ENCODE data around the gene CHAD. TPM values are rescaled to one million over a fixed set of nuclear protein-coding genes. Genes with fewer than 3 reads are reported as not detected.
"Not testable (repeated sequence)": the region's sequence is repeated elsewhere in the genome, so short reads cannot be mapped to it uniquely, and the experiment has no call there.

The CHAD gene
- total RNA-seq, 1 donor from 2014 or later = not detected

- Mint-ChIP-seq H3K27ac (ENCODE audit: unreplicated experiment) (no peak overlapping the region), H3K4me3 (ENCODE audit: unreplicated experiment) (no peak overlapping the region), H3K27me3 (ENCODE audit: unreplicated experiment) (peaks cover 4% of the 10 kb centered on the region), H3K36me3 (ENCODE audit: unreplicated experiment) (peaks cover 9% of the 10 kb centered on the region), H3K9me3 (ENCODE audit: unreplicated experiment) (peaks cover 5% of the 10 kb centered on the region), H3K4me1 (ENCODE audit: low read depth, unreplicated experiment) (peaks cover 12% of the 10 kb centered on the region)
- TF ChIP-seq CTCF (IDR thresholded peaks at IDR 0.05; ENCODE audit: partially characterized antibody, unreplicated experiment) = no peak
- no peak for DNase-seq
Measured at GRCh38 chr17:50423553-50424159, 45.0 kb downstream of the CHAD start.

GRCh38 chr17:50422738-50423137 is 45.9 kb downstream of the CHAD start:
- peaks cover 9% of the 10 kb centered on the region for H3K36me3 Mint-ChIP-seq (ENCODE audit: unreplicated experiment)
- no peak for DNase-seq
- H3K27me3 Mint-ChIP-seq (ENCODE audit: unreplicated experiment) = peaks cover 4% of the 10 kb centered on the region
- peaks cover 5% of the 10 kb centered on the region for H3K9me3 Mint-ChIP-seq (ENCODE audit: unreplicated experiment)
- H3K4me3 Mint-ChIP-seq (ENCODE audit: unreplicated experiment) = no peak overlapping the region
- peaks cover 10% of the 10 kb centered on the region for H3K4me1 Mint-ChIP-seq (ENCODE audit: low read depth, unreplicated experiment)
- TF ChIP-seq CTCF (IDR thresholded peaks at IDR 0.05; ENCODE audit: partially characterized antibody, unreplicated experiment) = no peak
- H3K27ac Mint-ChIP-seq (ENCODE audit: unreplicated experiment) = no peak overlapping the region

GRCh38 chr17:50421308-50422051 is 47.2 kb downstream of the CHAD start:
- peaks cover 5% of the 10 kb centered on the region for H3K9me3 Mint-ChIP-seq (ENCODE audit: unreplicated experiment)
- no peak for TF ChIP-seq CTCF (IDR thresholded peaks at IDR 0.05; ENCODE audit: partially characterized antibody, unreplicated experiment)
- H3K4me1 Mint-ChIP-seq (ENCODE audit: low read depth, unreplicated experiment) = peaks cover 3% of the 10 kb centered on the region
- DNase-seq = no peak
- peaks cover 3% of the 10 kb centered on the region for H3K27me3 Mint-ChIP-seq (ENCODE audit: unreplicated experiment)
- no peak overlapping the region for H3K4me3 Mint-ChIP-seq (ENCODE audit: unreplicated experiment)
- H3K36me3 Mint-ChIP-seq (ENCODE audit: unreplicated experiment) = peaks cover 9% of the 10 kb centered on the region
- H3K27ac Mint-ChIP-seq (ENCODE audit: unreplicated experiment) = no peak overlapping the region

- peaks cover under 1% of the 10 kb centered on the region for H3K27me3 Mint-ChIP-seq (ENCODE audit: unreplicated experiment)
- H3K4me3 Mint-ChIP-seq (ENCODE audit: unreplicated experiment) = no peak overlapping the region
- no peak overlapping the region for H3K27ac Mint-ChIP-seq (ENCODE audit: unreplicated experiment)
- H3K36me3 Mint-ChIP-seq (ENCODE audit: unreplicated experiment) = peaks cover 9% of the 10 kb centered on the region
- TF ChIP-seq CTCF (IDR thresholded peaks at IDR 0.05; ENCODE audit: partially characterized antibody, unreplicated experiment) = no peak
- peaks cover 3% of the 10 kb centered on the region for H3K9me3 Mint-ChIP-seq (ENCODE audit: unreplicated experiment)
- peaks cover 2% of the 10 kb centered on the region for H3K4me1 Mint-ChIP-seq (ENCODE audit: low read depth, unreplicated experiment)
- no peak for DNase-seq
Measured at GRCh38 chr17:50420419-50421112, 48.1 kb downstream of the CHAD start.

GRCh38 chr17:50419577-50419976 is 49.1 kb downstream of the CHAD start:
- not testable (repeated sequence) for DNase-seq; H3K36me3 Mint-ChIP-seq (ENCODE audit: unreplicated experiment); H3K4me1 Mint-ChIP-seq (ENCODE audit: low read depth, unreplicated experiment); H3K4me3 Mint-ChIP-seq (ENCODE audit: unreplicated experiment); H3K9me3 Mint-ChIP-seq (ENCODE audit: unreplicated experiment); H3K27me3 Mint-ChIP-seq (ENCODE audit: unreplicated experiment); H3K27ac Mint-ChIP-seq (ENCODE audit: unreplicated experiment)

Measured in glutamatergic neuron (in vitro differentiated cells).